Natural killer cell treated with Interleukin-12 subunit alpha and Interleukin-12 subunit beta and Interleukin-15 and Interleukin-18, amount 100 ng/mL, for 72 hours (primary cell): ENCODE results near the gene C8B. TPM values are rescaled to one million over a fixed set of nuclear protein-coding genes. Genes with fewer than 3 reads are reported as not detected.

Experiments
- ATAC-seq, 2 donors: fragments of 150-1000 bp; cut with Tn5 transposase in 1 of 2; sonication (Bioruptor Pico), chemical (Tn5 transposase) in 1 of 2; 2 replicates each; pipeline ENCODE4 v1.10.0; 2021
- DNase-seq: peaks from one replicate; pipeline ENCODE4 v3.0.0; 2022; ENCODE audit warnings: low spot score
- H3K27ac Mint-ChIP-seq, 2 donors: 1 replicate in 1 of 2; 2 replicates in 1 of 2; pipeline ENCODE4 v1.8.0; 2022; ENCODE audit warnings: mixed read lengths in 2 of 2, mild to moderate bottlenecking in 1 of 2, moderate library complexity in 1 of 2
- H3K27me3 Mint-ChIP-seq, 2 donors: 1 replicate in 1 of 2; 2 replicates in 1 of 2; pipeline ENCODE4 v1.8.0; 2022; ENCODE audit warnings: mixed read lengths in 2 of 2
- H3K36me3 Mint-ChIP-seq: one replicate; pipeline ENCODE4 v1.8.0; 2022; ENCODE audit warnings: mixed read lengths
- H3K4me1 Mint-ChIP-seq, 2 donors: 1 replicate in 1 of 2; 2 replicates in 1 of 2; pipeline ENCODE4 v1.8.0; 2022; ENCODE audit warnings: low read depth in 2 of 2, mixed read lengths in 2 of 2, mild to moderate bottlenecking in 1 of 2
- H3K4me3 Mint-ChIP-seq: one replicate; pipeline ENCODE4 v1.8.0; 2022; ENCODE audit warnings: mixed read lengths
- H3K9me3 Mint-ChIP-seq: 2 replicates; pipeline ENCODE4 v1.8.0; 2022; ENCODE audit warnings: mixed read lengths
- total RNA-seq, 2 donors: library from RNA; stranded (reverse); gene quantifications; one replicate each; pipeline ENCODE4 v1.2.3, GENCODE V29; 2022

The C8B gene
- total RNA-seq, 2 donors from 2014 or later: 0.40 TPM; not detected in 1

- no peaks in the 10 kb centered on the region for H3K36me3 Mint-ChIP-seq
- no peak for ATAC-seq
Measured at GRCh38 chr1:56985857-56986256, 20.0 kb upstream of the C8B start.

GRCh38 chr1:56983484-56983883 lies 17.7 kb upstream of the C8B start:
- Mint-ChIP-seq H3K27ac (no peak overlapping the region), H3K9me3 (no peaks in the 10 kb centered on the region), H3K4me1 (no peaks in the 10 kb centered on the region), H3K4me3 (no peak overlapping the region), H3K27me3 (peaks cover 8 to 11% of the 10 kb centered on the region in 2 donors), H3K36me3 (no peaks in the 10 kb centered on the region)
- no peak for DNase-seq
- no peak for ATAC-seq

More at GRCh38 chr1:56985857-56986256, 20.0 kb upstream of the C8B start:
- Mint-ChIP-seq H3K27me3 (peaks cover 10 to 11% of the 10 kb centered on the region in 2 donors), H3K27ac (no peak overlapping the region), H3K4me1 (no peaks in the 10 kb centered on the region), H3K9me3 (no peaks in the 10 kb centered on the region), H3K4me3 (no peak overlapping the region)
- no peak for DNase-seq

- Mint-ChIP-seq H3K27ac (no peak overlapping the region), H3K36me3 (no peaks in the 10 kb centered on the region), H3K4me3 (no peak overlapping the region), H3K4me1 (peaks cover 0 to 12% of the 10 kb centered on the region in 2 donors), H3K9me3 (no peaks in the 10 kb centered on the region), H3K27me3 (peaks cover 8 to 11% of the 10 kb centered on the region in 2 donors)
- no peak for DNase-seq
- no peak for ATAC-seq
Measured at GRCh38 chr1:56979986-56980755, 14.4 kb upstream of the C8B start.

- Mint-ChIP-seq H3K36me3 (no peaks in the 10 kb centered on the region), H3K27ac (no peak overlapping the region), H3K9me3 (no peaks in the 10 kb centered on the region), H3K4me3 (no peak overlapping the region), H3K4me1 (peaks cover 0 to 23% of the 10 kb centered on the region in 2 donors), H3K27me3 (peaks cover 6 to 10% of the 10 kb centered on the region in 2 donors)
- ATAC-seq (no peak), DNase-seq (no peak)
Measured at GRCh38 chr1:56978819-56979218, 13.0 kb upstream of the C8B start.

GRCh38 chr1:56977910-56978309 lies 12.1 kb upstream of the C8B start:
- H3K36me3 Mint-ChIP-seq: no peaks in the 10 kb centered on the region
- ATAC-seq: no peak
- peaks cover 0 to 25% of the 10 kb centered on the region in 2 donors for H3K4me1 Mint-ChIP-seq
- H3K27me3 Mint-ChIP-seq: peaks cover 2 to 6% of the 10 kb centered on the region in 2 donors
- H3K27ac Mint-ChIP-seq: peak overlapping the region in 1 of 2 donors; percentile 29
- no peak overlapping the region for H3K4me3 Mint-ChIP-seq
- DNase-seq: no peak
- no peaks in the 10 kb centered on the region for H3K9me3 Mint-ChIP-seq

- peak overlapping the region in 1 of 2 donors; percentile 85 for H3K27ac Mint-ChIP-seq
- H3K27me3 Mint-ChIP-seq: peaks cover 2% of the 10 kb centered on the region in 2 donors
- H3K4me3 Mint-ChIP-seq: no peak overlapping the region
- peak; percentile 34 to 67 for ATAC-seq
- peaks cover 0 to 28% of the 10 kb centered on the region in 2 donors for H3K4me1 Mint-ChIP-seq
- no peak for DNase-seq
- no peaks in the 10 kb centered on the region for H3K9me3 Mint-ChIP-seq
- H3K36me3 Mint-ChIP-seq: no peaks in the 10 kb centered on the region
Measured at GRCh38 chr1:56975446-56975845, 9.6 kb upstream of the C8B start.

- Mint-ChIP-seq H3K4me1 (peaks cover 0 to 28% of the 10 kb centered on the region in 2 donors), H3K27ac (peak overlapping the region; percentile 28 to 85), H3K36me3 (no peaks in the 10 kb centered on the region), H3K4me3 (peak overlapping the region; percentile 13), H3K27me3 (peaks cover 5 to 6% of the 10 kb centered on the region in 2 donors), H3K9me3 (no peaks in the 10 kb centered on the region)
- DNase-seq: peak; percentile 64
- peak; percentile 61 to 84 for ATAC-seq
Measured at GRCh38 chr1:56973923-56974742, 8.3 kb upstream of the C8B start.

- Mint-ChIP-seq H3K9me3 (no peaks in the 10 kb centered on the region), H3K27me3 (peaks cover 4 to 5% of the 10 kb centered on the region in 2 donors), H3K4me3 (no peak overlapping the region), H3K27ac (peak overlapping the region in 1 of 2 donors; percentile 85), H3K4me1 (peaks cover 0 to 35% of the 10 kb centered on the region in 2 donors), H3K36me3 (no peaks in the 10 kb centered on the region)
- ATAC-seq: no peak
- no peak for DNase-seq
Measured at GRCh38 chr1:56972976-56973375, 7.2 kb upstream of the C8B start.

- no peak overlapping the region for H3K4me3 Mint-ChIP-seq
- peaks cover 4 to 6% of the 10 kb centered on the region in 2 donors for H3K27me3 Mint-ChIP-seq
- peaks cover 0 to 23% of the 10 kb centered on the region in 2 donors for H3K4me1 Mint-ChIP-seq
- H3K9me3 Mint-ChIP-seq: no peaks in the 10 kb centered on the region
- no peak overlapping the region for H3K27ac Mint-ChIP-seq
- ATAC-seq: no peak
- DNase-seq: no peak
- no peaks in the 10 kb centered on the region for H3K36me3 Mint-ChIP-seq
Measured at GRCh38 chr1:56970280-56970679, 4.5 kb upstream of the C8B start.

- Mint-ChIP-seq H3K27me3 (peaks cover 8 to 18% of the 10 kb centered on the region in 2 donors), H3K9me3 (no peaks in the 10 kb centered on the region), H3K36me3 (no peaks in the 10 kb centered on the region), H3K27ac (no peak overlapping the region), H3K4me1 (peaks cover 0 to 13% of the 10 kb centered on the region in 2 donors), H3K4me3 (no peak overlapping the region)
- DNase-seq (no peak), ATAC-seq (no peak)
Measured at GRCh38 chr1:56968878-56969495, 3.2 kb upstream of the C8B start.

- Mint-ChIP-seq H3K27me3 (peaks cover 8 to 18% of the 10 kb centered on the region in 2 donors), H3K9me3 (no peaks in the 10 kb centered on the region), H3K4me1 (peaks cover 0 to 10% of the 10 kb centered on the region in 2 donors), H3K4me3 (no peak overlapping the region), H3K36me3 (no peaks in the 10 kb centered on the region), H3K27ac (no peak overlapping the region)
- DNase-seq (no peak), ATAC-seq (no peak)
Measured at GRCh38 chr1:56967900-56968832, 2.4 kb upstream of the C8B start.

- no peak for ATAC-seq
- no peak overlapping the region for H3K4me3 Mint-ChIP-seq
- no peak for DNase-seq
Measured at GRCh38 chr1:56967355-56967754, 1.5 kb upstream of the C8B start.

GRCh38 chr1:56966698-56966999 lies 834 bp upstream of the C8B start:
- no peak for DNase-seq
- Mint-ChIP-seq H3K4me3 (no peak overlapping the region), H3K27me3 (peaks cover 8 to 18% of the 10 kb centered on the region in 2 donors), H3K4me1 (peaks cover 0 to 7% of the 10 kb centered on the region in 2 donors), H3K36me3 (no peaks in the 10 kb centered on the region), H3K27ac (no peak overlapping the region), H3K9me3 (no peaks in the 10 kb centered on the region)
- ATAC-seq: no peak

More at GRCh38 chr1:56967355-56967754, 1.5 kb upstream of the C8B start:
- H3K4me1 Mint-ChIP-seq: peaks cover 0 to 7% of the 10 kb centered on the region in 2 donors
- peaks cover 8 to 18% of the 10 kb centered on the region in 2 donors for H3K27me3 Mint-ChIP-seq
- no peaks in the 10 kb centered on the region for H3K9me3 Mint-ChIP-seq
- no peak overlapping the region for H3K27ac Mint-ChIP-seq
- no peaks in the 10 kb centered on the region for H3K36me3 Mint-ChIP-seq
